ENCODE results near the gene ANKH.
"Not testable (repeated sequence)": the region's sequence is repeated elsewhere in the genome, so short reads cannot be mapped to it uniquely, and the experiment has no call there.

Gene ANKH

GRCh38 chr5:14882658-14883580 is 11.3 kb upstream of the ANKH start:
- no peak for DNase-seq (ENCODE audit: low spot score)

DNA sequence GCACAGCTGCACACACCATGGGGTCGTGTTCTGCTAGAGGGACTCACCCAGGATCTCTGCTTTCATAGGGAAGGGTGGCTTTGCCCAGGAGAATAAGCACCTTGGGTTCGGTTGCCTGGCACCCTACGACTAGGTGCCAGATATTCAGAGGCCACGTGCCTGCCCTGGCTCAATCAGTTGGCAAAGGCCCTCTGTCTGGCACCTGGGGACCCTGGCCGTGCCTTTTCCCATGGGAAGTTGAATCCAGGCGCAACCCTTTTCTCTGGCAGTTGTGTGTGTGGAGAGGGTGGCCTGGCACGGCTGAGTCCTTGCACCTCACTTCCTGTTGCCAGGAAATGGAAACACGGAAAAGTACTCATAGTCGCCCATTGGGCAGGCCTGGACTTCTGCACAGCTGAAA is 10.2 kb upstream of the ANKH start:
- no peak for DNase-seq (ENCODE audit: low spot score)

GRCh38 chr5:14880688-14881087 is 9.1 kb upstream of the ANKH start:
- DNase-seq (ENCODE audit: low spot score): no peak

DNA sequence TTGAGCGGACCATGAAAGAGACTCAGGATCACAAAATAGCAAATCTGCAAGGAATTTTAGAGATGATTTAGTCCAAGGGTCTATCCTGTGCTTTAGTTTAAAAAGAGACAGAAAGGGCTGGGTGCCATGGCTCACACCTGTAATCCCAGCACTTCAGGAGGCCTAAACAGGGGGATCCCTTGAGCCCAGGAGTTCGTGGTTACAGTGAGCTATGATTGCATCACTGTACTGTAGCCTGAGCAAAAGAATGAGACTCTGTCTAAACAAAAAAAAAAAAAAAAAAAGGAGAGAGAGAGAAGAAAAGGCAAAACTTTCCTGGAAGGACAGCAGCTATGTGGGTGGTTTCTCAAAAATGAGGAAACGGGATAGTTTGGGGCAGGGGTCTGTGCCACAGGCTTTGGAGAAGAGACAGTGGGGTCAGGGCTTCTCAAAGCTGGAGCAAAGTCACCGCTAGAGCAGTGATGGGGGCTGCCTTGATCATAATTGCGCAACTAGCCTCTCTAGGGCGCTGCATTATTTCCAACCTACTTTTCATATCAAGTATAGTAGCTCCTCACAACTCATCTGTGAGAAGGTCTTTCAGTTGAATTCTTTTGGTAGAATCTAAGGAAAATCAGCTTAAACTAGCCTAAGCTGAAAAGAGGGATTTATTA is 8.5 kb upstream of the ANKH start:
- no peak for DNase-seq (ENCODE audit: low spot score)

GRCh38 chr5:14879393-14879792 is 7.8 kb upstream of the ANKH start:
- DNase-seq (ENCODE audit: low spot score): no peak

GRCh38 chr5:14878192-14878591 is 6.6 kb upstream of the ANKH start:
- not testable (repeated sequence) for DNase-seq (ENCODE audit: low spot score)

DNA sequence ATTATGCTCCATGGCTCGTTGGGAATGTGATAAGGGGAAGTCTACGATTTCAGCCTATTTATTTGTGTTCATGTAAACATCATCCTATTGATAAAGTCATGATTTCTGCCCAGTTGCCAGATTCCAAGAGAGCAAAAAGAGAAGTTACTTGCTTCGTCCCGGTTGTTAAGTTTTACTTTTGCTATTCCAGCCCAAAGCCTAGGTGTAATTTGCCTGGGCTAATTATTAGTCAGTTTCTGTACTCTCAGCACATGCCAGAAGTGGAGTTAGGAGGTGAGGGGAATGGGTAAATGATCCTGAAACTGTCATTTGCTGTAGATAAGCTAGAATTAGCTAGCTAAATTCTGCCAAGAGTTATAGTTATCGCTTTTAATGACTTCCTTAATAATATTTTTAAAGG is 4.5 kb upstream of the ANKH start:
- DNase-seq (ENCODE audit: low spot score): no peak

- no peak for DNase-seq (ENCODE audit: low spot score)
Observed at GRCh38 chr5:14873790-14874189, 2.2 kb upstream of the ANKH start.

DNA sequence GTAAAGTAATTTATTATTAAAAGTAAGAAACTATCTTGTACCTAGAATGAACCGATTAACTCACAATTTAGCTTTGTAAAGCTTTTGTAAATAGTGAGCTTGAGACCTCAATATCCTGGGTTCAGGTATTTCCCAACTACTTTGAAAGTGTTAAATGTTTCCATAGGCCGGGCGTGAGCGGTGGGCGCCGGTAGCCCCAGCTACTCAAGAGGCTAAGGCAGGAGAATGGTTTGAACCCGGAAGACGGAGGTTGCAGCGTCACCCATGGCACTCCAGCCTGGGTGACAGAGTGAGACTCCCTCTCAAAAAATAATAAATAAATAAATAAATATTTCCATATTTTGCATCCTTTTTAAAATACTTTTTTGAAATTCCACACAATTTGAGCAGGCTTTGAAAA is 1.5 kb upstream of the ANKH start:
- DNase-seq (ENCODE audit: low spot score): no peak

GRCh38 chr5:14872070-14872989 is 752 bp upstream of the ANKH start:
- peak; percentile 74 for DNase-seq (ENCODE audit: low spot score)

DNA sequence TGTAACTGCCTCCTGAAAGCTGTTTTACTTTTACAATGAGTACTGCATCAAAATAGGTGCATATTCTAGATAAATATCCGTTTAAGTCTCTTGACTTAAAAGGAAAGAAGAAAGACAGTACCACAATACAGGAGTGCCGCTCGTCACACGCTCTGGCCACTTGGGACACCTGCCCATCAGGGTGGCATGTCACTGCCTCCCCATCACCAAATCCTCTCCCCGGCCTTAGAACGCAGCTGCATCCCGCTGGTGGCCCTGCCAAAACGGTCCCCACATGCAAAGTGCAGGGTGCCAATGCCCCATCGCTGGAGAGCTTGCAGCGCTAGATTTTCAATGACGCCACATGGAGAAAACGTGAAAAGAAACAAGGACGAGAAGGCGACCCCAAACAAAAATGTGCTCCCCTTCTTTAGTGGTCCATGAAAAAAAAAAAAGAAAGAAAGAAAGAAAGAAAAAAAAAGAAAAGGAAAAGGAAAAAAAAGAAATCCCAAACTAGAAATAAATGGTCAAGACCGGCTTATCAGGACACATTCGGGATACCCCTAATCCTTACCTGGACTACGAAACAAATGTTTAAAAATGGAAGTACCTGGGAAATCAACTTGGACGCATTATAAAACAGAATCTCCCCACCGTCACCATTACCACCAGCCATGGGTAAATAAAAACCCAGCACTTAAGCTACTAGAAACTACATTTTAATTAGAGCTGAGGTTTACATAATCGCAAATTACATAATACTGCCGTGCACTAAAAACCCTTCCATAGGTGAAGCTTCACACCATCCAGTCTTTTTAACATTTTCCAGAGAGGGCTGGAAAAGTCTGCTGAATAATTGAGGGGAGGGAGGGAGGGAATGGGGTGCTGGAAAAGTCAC is 1.0 kb downstream of the ANKH start:
- DNase-seq (ENCODE audit: low spot score): peak; percentile 24

DNA sequence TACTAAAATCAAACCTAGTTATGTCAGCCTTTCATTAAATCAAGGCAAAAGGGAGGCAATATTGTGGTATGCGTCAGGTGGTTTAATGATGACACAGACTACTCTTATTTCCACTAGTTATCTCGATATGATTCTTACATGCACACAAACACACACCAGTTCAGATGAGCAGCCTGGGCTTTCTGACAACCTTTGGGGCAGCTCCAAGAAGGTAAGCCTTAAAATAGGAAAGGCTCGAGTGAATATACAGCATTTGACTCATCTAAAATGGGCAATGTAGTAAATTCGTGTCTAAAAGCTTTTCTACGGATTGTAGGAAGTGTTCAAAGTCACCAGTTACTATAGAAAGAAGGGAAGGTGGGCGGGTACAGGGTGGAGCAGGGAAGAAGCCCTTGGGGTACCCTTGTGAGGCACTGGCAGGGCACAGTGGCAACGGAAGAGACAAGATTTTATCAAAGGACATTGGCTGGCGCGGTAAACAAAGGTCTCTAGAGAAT is 1.9 kb downstream of the ANKH start:
- no peak for DNase-seq (ENCODE audit: low spot score)

- no peak for DNase-seq (ENCODE audit: low spot score)
Observed at GRCh38 chr5:14869233-14869632, 2.3 kb downstream of the ANKH start.

DNA sequence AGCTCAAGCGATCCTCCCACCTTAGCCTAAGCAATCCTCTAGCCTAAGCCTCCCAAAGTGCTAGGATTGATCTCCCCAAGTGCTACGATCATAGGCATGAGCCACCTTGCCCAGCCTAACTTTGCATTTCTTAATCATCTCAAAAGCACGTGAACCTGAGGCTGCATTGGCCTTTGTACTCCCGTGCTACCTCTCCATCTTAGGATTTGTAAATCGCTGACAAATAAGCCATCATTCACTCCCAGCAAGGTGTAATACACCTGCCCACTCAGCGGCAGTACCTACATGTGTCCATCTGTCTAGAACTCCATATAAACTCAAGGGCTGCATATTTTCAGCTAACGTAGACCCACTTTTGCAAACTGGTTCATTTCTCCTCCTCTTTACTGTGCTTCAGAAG is 2.8 kb downstream of the ANKH start:
- DNase-seq (ENCODE audit: low spot score): no peak

GRCh38 chr5:14864181-14864812 is 7.3 kb downstream of the ANKH start:
- DNase-seq (ENCODE audit: low spot score): no peak

DNA sequence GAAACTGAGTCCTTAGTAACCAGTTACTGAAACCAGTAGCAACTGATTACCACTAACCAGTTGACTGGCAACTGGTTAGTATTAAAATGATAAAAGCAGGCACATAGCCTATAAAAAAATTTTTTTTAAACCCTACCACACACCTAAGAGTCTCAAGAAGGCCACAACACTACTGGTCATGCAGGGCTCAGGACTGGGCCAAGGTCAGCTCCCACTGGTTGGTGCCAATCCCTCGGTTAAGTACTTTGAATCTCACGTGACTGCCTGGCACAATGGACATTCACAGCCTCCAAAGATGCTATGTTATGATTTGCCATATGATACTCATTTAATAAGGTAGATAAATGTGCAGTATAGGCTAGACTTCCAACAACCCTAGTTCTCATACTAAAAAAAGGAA is 8.5 kb downstream of the ANKH start:
- no peak for DNase-seq (ENCODE audit: low spot score)

DNA sequence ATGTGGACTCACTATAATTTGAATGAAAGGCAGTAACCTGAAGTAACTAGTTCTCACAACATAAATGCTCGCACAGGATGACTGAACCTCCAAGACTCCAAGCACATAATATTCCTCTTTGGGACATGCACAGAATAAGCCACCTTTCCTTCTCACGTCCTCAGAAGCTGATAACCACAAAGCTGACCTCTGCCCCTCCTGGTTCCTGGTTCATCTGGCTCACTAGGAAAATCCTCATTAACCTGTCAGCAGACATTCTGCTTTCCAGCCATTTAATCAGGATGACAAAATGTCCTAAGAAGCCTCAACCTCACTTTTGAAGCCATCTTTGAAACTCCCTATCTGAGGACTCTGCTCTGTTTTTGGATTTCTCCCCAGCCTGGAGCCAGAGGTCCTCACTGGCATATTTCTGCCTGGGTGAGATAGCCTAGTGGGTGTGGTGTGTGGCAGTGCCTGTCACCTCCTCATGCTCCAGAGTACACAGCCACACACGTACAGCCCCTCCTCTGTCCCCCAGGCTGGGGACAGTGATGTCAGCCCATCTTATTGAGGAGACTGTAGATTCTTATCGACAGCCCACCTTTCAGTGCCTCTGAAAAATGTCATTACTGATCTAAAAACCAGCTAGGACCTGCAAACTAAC is 10.3 kb downstream of the ANKH start:
- no peak for DNase-seq (ENCODE audit: low spot score)

GRCh38 chr5:14859980-14860379 is 11.6 kb downstream of the ANKH start:
- DNase-seq (ENCODE audit: low spot score): no peak

GRCh38 chr5:14859150-14859549 is 12.4 kb downstream of the ANKH start:
- DNase-seq (ENCODE audit: low spot score): no peak

DNA sequence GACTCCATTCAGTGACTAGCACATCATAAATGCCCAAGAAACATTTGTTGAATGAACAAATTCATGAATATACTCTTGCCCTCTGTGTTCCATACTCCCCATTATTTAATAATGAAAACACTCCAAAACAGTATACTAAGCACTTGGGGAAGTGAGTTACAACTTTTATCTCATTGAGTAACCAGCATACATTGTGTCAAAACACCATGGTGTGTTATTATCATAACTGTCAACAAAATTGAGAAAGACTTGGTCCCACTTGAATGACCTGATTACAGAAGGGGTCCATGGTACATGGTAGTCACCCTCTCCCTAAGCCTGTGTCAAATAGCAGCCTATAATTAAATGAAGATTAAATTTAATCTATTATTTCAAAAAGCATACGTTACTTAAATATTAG is 16.2 kb downstream of the ANKH start:
- DNase-seq (ENCODE audit: low spot score): no peak
